PFSK-1 (cell line): ENCODE data around the gene RASA1.

Source experiments
- FOXP2 ChIP-seq: optimal IDR thresholded peaks from 2 replicates; pipeline ENCODE3; 2011; ENCODE audit warnings: borderline replicate concordance, control low read depth, inconsistent platforms; ENCODE audit not compliant: insufficient read depth; ENCODE audit errors: extremely low read length, extremely low read depth
- POLR2AphosphoS5 ChIP-seq: IDR thresholded peaks from 2 replicates; pipeline ENCODE4 v1.6.1; 2012; ENCODE audit warnings: low read depth, mild to moderate bottlenecking, control low read depth, low read length, moderate library complexity
- SIN3A ChIP-seq: IDR thresholded peaks from 2 replicates; pipeline ENCODE4 v1.6.1; 2012; ENCODE audit warnings: mild to moderate bottlenecking, low read length, moderate library complexity, borderline replicate concordance; ENCODE audit not compliant: insufficient read depth
- TAF1 ChIP-seq: IDR thresholded peaks from 2 replicates; pipeline ENCODE4 v1.6.1; 2012; ENCODE audit warnings: low read length, control low read depth, borderline replicate concordance; ENCODE audit not compliant: insufficient read depth
- TF ChIP-seq, protein P1 (sequence below), 2 experiments: IDR thresholded peaks; 2 replicates each; pipeline versions ENCODE4 v1.6.1 to v1.8.0; 2011 to 2012; ENCODE audit warnings: low read depth in 2 of 2, low read length in 2 of 2, control low read depth in 1 of 2, inconsistent platforms in 1 of 2, mild to moderate bottlenecking in 1 of 2, moderate library complexity in 1 of 2; ENCODE audit not compliant: insufficient read depth in 1 of 2

DNA sequence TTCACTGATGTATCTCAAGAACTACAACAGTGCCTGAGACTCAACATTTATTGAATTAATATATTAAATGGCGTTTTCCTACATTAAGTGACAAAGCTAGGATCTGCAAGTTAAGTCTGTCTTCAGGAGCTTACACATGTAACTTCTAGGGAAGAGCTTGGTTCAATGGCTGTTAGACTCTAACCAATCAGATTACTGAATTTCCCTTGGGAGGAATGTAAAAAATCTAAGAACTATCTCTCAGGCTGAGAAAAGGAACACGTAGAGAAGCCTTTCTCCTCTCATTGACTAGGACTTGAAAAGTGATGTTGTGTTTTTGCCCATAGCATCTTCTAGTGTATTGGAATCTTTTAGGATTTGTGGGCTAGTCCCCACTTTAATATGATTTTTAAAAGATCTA, 91.4 kb downstream of the RASA1 start:
- TF ChIP-seq, protein P1, sequence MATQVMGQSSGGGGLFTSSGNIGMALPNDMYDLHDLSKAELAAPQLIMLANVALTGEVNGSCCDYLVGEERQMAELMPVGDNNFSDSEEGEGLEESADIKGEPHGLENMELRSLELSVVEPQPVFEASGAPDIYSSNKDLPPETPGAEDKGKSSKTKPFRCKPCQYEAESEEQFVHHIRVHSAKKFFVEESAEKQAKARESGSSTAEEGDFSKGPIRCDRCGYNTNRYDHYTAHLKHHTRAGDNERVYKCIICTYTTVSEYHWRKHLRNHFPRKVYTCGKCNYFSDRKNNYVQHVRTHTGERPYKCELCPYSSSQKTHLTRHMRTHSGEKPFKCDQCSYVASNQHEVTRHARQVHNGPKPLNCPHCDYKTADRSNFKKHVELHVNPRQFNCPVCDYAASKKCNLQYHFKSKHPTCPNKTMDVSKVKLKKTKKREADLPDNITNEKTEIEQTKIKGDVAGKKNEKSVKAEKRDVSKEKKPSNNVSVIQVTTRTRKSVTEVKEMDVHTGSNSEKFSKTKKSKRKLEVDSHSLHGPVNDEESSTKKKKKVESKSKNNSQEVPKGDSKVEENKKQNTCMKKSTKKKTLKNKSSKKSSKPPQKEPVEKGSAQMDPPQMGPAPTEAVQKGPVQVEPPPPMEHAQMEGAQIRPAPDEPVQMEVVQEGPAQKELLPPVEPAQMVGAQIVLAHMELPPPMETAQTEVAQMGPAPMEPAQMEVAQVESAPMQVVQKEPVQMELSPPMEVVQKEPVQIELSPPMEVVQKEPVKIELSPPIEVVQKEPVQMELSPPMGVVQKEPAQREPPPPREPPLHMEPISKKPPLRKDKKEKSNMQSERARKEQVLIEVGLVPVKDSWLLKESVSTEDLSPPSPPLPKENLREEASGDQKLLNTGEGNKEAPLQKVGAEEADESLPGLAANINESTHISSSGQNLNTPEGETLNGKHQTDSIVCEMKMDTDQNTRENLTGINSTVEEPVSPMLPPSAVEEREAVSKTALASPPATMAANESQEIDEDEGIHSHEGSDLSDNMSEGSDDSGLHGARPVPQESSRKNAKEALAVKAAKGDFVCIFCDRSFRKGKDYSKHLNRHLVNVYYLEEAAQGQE (IDR thresholded peaks at IDR 0.05; ENCODE audit: insufficient read depth in 1 of 2, low read depth in 2 of 2, low read length in 2 of 2) = no peak
- TF ChIP-seq POLR2AphosphoS5 (no peak), FOXP2 (no peak), TAF1 (no peak), SIN3A (no peak)
